H1 (cell line): ENCODE measurements around the gene CDH12. TPM values are rescaled to one million over a fixed set of nuclear protein-coding genes. Genes with fewer than 3 reads are reported as not detected.

Experiments
- CTCF ChIA-PET: fragments of 300-600 bp; sonication (Branson Sonifier 250); formaldehyde crosslinking; loops from one replicate; lab custom pipeline; 2021; ENCODE audit not compliant: partially characterized antibody; lab: Charles Lee
- POLR2A ChIA-PET: fragments of 300-600 bp; sonication (Branson Sonifier 250); formaldehyde crosslinking; loops from one replicate; lab custom pipeline; 2021; ENCODE audit warnings: inconsistent platforms; ENCODE audit not compliant: partially characterized antibody; lab: Charles Lee
- DNase-seq, 2 experiments: peaks; one replicate each; pipeline versions ENCODE4 v3.0.0 to v3.0.0-alpha.2; 2010 to 2022; ENCODE audit warnings: low spot score in 2 of 2, low read depth in 1 of 2, mixed read lengths in 1 of 2
- FAIRE-seq: peaks from 2 replicates; lab custom pipeline; 2011; peaks lifted over from hg19 to GRCh38; lab: Jason Lieb, UNC
- H2AFZ ChIP-seq: 2 replicates; pipeline ENCODE4 v1.8.1; 2012; ENCODE audit warnings: low read length, inconsistent platforms
- H2AK5ac ChIP-seq: 2 replicates; pipeline ENCODE4 v1.6.1; 2013; ENCODE audit warnings: low read depth, low read length
- H2BK120ac ChIP-seq: replicated peaks from 2 replicates; pipeline ENCODE3; 2013; ENCODE audit warnings: low read depth, low read length, inconsistent platforms
- H2BK12ac ChIP-seq: 2 replicates; pipeline ENCODE4 v1.6.1; 2013; ENCODE audit warnings: low read depth, low read length
- H2BK15ac ChIP-seq: 2 replicates; pipeline ENCODE4 v1.6.1; 2013; ENCODE audit warnings: low read length
- H2BK20ac ChIP-seq: 2 replicates; pipeline ENCODE4 v1.6.1; 2013; ENCODE audit warnings: low read length
- H2BK5ac ChIP-seq: 2 replicates; pipeline ENCODE4 v1.6.1; 2013; ENCODE audit warnings: low read depth, low read length
- H3K14ac ChIP-seq: 2 replicates; pipeline ENCODE4 v1.6.1; 2013; ENCODE audit warnings: inconsistent platforms; ENCODE audit not compliant: insufficient read length
- H3K18ac ChIP-seq: 2 replicates; pipeline ENCODE4 v1.6.1; 2013; ENCODE audit warnings: low read length; ENCODE audit errors: extremely low read depth
- H3K23ac ChIP-seq: 2 replicates; pipeline ENCODE4 v1.6.1; 2013; ENCODE audit warnings: inconsistent platforms; ENCODE audit not compliant: insufficient read length
- H3K23me2 ChIP-seq: 2 replicates; pipeline ENCODE4 v1.6.1; 2013; ENCODE audit warnings: low read depth, low read length
- H3K27ac ChIP-seq: 2 replicates; pipeline ENCODE4 v1.6.1; 2011; ENCODE audit warnings: low read depth, low read length, inconsistent platforms
- H3K27me3 ChIP-seq, 4 experiments: replicated peaks in 1 of 4; 1 replicate in 1 of 4; 2 replicates in 3 of 4; pipeline versions ENCODE4 v1.6.1 to v1.8.1; 2011 to 2013; ENCODE audit warnings: low read length in 3 of 4, mild to moderate bottlenecking in 3 of 4, inconsistent platforms in 2 of 4, mixed read lengths in 2 of 4, moderate library complexity in 1 of 4; ENCODE audit not compliant: control insufficient read depth in 3 of 4, insufficient read depth in 3 of 4; ENCODE audit errors: extremely low read depth in 1 of 4
- H3K36me3 ChIP-seq, 4 experiments: 2 replicates each; pipeline versions ENCODE4 v1.6.1 to v1.8.1; 2011 to 2013; ENCODE audit warnings: mild to moderate bottlenecking in 4 of 4, low read length in 3 of 4, moderate library complexity in 2 of 4, control low read depth in 1 of 4, inconsistent platforms in 1 of 4; ENCODE audit not compliant: insufficient read depth in 4 of 4, control insufficient read depth in 2 of 4
- H3K4ac ChIP-seq: replicated peaks from 2 replicates; pipeline ENCODE3; 2013; ENCODE audit warnings: low read length, low read depth, mixed read lengths, inconsistent platforms; ENCODE audit not compliant: insufficient read length
- H3K4me1 ChIP-seq, 4 experiments: replicated peaks in 1 of 4; 1 replicate in 1 of 4; 2 replicates in 3 of 4; pipeline versions ENCODE4 v1.6.1 to v1.8.1; 2011 to 2013; ENCODE audit warnings: low read length in 3 of 4, inconsistent platforms in 2 of 4, mixed read lengths in 1 of 4; ENCODE audit not compliant: insufficient read depth in 4 of 4, control insufficient read depth in 3 of 4
- H3K4me2 ChIP-seq, 2 experiments: 2 replicates each; pipeline versions ENCODE4 v1.6.1 to v1.8.1; 2011 to 2013; ENCODE audit warnings: low read depth in 2 of 2, low read length in 2 of 2, control low read depth in 1 of 2, inconsistent platforms in 1 of 2, mild to moderate bottlenecking in 1 of 2; ENCODE audit not compliant: insufficient read depth in 1 of 2
- H3K4me3 ChIP-seq, 4 experiments: fragments of 200-600, 300-600 bp in 1 of 4; sonication (generic), shearing (Covaris generic), sonication (Bioruptor Twin) in 1 of 4; 2 replicates each; pipeline versions ENCODE4 v1.5.1 to v1.8.1; 2011 to 2016; ENCODE audit warnings: low read length in 4 of 4, low read depth in 3 of 4, control low read depth in 2 of 4, inconsistent platforms in 2 of 4, mild to moderate bottlenecking in 2 of 4, mixed read lengths in 1 of 4, moderate library complexity in 1 of 4; ENCODE audit not compliant: insufficient read depth in 2 of 4; ENCODE audit errors: extremely low read depth in 1 of 4
- H3K56ac ChIP-seq: replicated peaks from 2 replicates; pipeline ENCODE3; 2013; ENCODE audit warnings: low read depth, mild to moderate bottlenecking, mixed read lengths, low read length, inconsistent platforms; ENCODE audit not compliant: insufficient read length
- H3K79me1 ChIP-seq: 2 replicates; pipeline ENCODE4 v1.6.1; 2013; ENCODE audit warnings: low read depth, low read length, control low read depth
- H3K79me2 ChIP-seq, 2 experiments: 2 replicates each; pipeline versions ENCODE4 v1.6.1 to v1.8.1; 2012 to 2013; ENCODE audit warnings: low read length in 2 of 2, mild to moderate bottlenecking in 2 of 2, inconsistent platforms in 1 of 2; ENCODE audit not compliant: insufficient read depth in 2 of 2, control insufficient read depth in 1 of 2
- H3K9ac ChIP-seq, 4 experiments: replicated peaks in 1 of 4; 1 replicate in 1 of 4; 2 replicates in 3 of 4; pipeline versions ENCODE4 v1.6.1 to v1.8.1; 2011 to 2013; ENCODE audit warnings: low read depth in 3 of 4, low read length in 3 of 4, control low read depth in 2 of 4, mild to moderate bottlenecking in 2 of 4, moderate library complexity in 2 of 4, inconsistent platforms in 1 of 4; ENCODE audit errors: extremely low read depth in 1 of 4
- H3K9me3 ChIP-seq, 2 experiments: 2 replicates each; pipeline versions ENCODE4 v1.6.1 to v1.8.1; 2012 to 2013; ENCODE audit warnings: mild to moderate bottlenecking in 2 of 2, moderate library complexity in 2 of 2, control low read depth in 1 of 2, inconsistent platforms in 1 of 2, low read depth in 1 of 2, low read length in 1 of 2, mixed read lengths in 1 of 2; ENCODE audit not compliant: insufficient read depth in 2 of 2
- H4K20me1 ChIP-seq, 2 experiments: replicated peaks in 1 of 2; 2 replicates each; pipeline versions ENCODE3 to v1.8.1; 2011 to 2013; ENCODE audit warnings: inconsistent platforms in 2 of 2, low read length in 2 of 2, mild to moderate bottlenecking in 1 of 2; ENCODE audit not compliant: insufficient read depth in 2 of 2, control insufficient read depth in 1 of 2
- H4K5ac ChIP-seq: 2 replicates; pipeline ENCODE4 v1.6.1; 2013; ENCODE audit warnings: low read length, low read depth, mixed read lengths, inconsistent platforms; ENCODE audit not compliant: insufficient read length
- H4K8ac ChIP-seq: 2 replicates; pipeline ENCODE4 v1.8.0; 2013; ENCODE audit warnings: mild to moderate bottlenecking, moderate library complexity, low read length, inconsistent platforms; ENCODE audit not compliant: insufficient read depth; ENCODE audit errors: extremely low read depth
- H4K91ac ChIP-seq: replicated peaks from 2 replicates; pipeline ENCODE3; 2013; ENCODE audit warnings: low read length, mixed read lengths, inconsistent platforms; ENCODE audit not compliant: insufficient read length
- CREB1 ChIP-seq: IDR thresholded peaks from 2 replicates; pipeline ENCODE4 v1.6.1; 2012; ENCODE audit warnings: inconsistent platforms
- HDAC6 ChIP-seq: IDR thresholded peaks from one replicate; pipeline ENCODE4 v1.7.1; 2012; ENCODE audit warnings: low read depth, mild to moderate bottlenecking, inconsistent platforms, low read length, moderate library complexity
- MAFK ChIP-seq: IDR thresholded peaks from 2 replicates; pipeline ENCODE4 v1.6.1; 2012; ENCODE audit warnings: low read depth, mild to moderate bottlenecking, improper control_type of control experiment, low read length
- RNF2 ChIP-seq: fragments of 200-900, 300-1000 bp; sonication (generic); IDR thresholded peaks from 2 replicates; pipeline ENCODE4 v1.7.1; 2016; ENCODE audit warnings: borderline replicate concordance, low read depth, mild to moderate bottlenecking, antibody characterized with exemption, low read length; ENCODE audit not compliant: poor library complexity, severe bottlenecking; ENCODE audit errors: missing control alignments
- WGBS, 2 experiments: shearing (Covaris generic) in 1 of 2; methylation state at CpG; one replicate each; pipeline versions ENCODE4 v1.1.6 to v1.1.7; 2013 to 2015; ENCODE audit warnings: low lambda C conversion rate in 2 of 2, mixed read lengths in 2 of 2, inconsistent platforms in 1 of 2, low coverage in 1 of 2, missing lambda C conversion rate in 1 of 2; ENCODE audit not compliant: insufficient replicate concordance in 2 of 2, insufficient coverage in 1 of 2, insufficient read length in 1 of 2; ENCODE audit errors: extremely low coverage in 1 of 2, missing lambda C conversion rate in 1 of 2; 5-methylcytosine and 5-hydroxymethylcytosine counted together
- polyA plus RNA-seq, 7 experiments: library from polyadenylated mRNA; depleted of rRNA in 3 of 7; stranded (reverse) in 5 of 7; unstranded in 2 of 7; fragments of >200 nt in 5 of 7; fragments of 200-250 nt in 2 of 7; gene quantifications; 1 replicate in 5 of 7; 2 replicates in 1 of 7; 4 replicates in 1 of 7; pipeline versions ENCODE4 v1.2.1 to v1.2.3, GENCODE V29; 2011 to 2013; ENCODE audit warnings: missing spikeins in 2 of 7, mixed read lengths in 2 of 7
- total RNA-seq: library from RNA; stranded (reverse); fragmentation: NEBNext Ultra II Directional; extraction: Animal tissue kit (Norgen Biotek cat#: 25700); gene quantifications from 2 replicates; pipeline ENCODE4 v1.2.1, GENCODE V29; 2021

Gene CDH12
- total and polyA plus RNA-seq, 2 of the 8 experiments (the other 6 are each of a cell fraction or from before 2014, with no cell fraction given) = 0.03 TPM; not detected in 1

DNA sequence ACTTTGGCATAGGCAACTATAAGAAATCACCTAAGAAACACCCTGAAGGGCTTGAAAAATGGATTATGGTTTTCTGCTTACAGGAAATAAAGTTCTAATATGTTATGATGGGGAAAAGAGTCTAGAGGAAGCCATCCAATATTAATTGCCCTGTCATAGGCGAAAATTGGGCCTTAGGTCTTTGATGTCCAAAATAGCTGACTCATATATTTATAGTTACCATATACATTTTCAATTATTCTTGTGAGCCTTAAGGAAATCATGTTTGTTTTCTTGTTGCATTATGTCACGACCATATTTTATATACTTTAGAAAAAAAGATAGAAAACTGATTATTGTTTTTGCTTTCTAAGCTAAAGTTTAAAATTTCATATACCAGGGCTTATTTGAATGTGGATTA, 509.1 kb downstream of the CDH12 start:
- FAIRE-seq = no peak
- no peak overlapping the region for H3K18ac ChIP-seq
- 84% methylated on average over 2 of the region's 2 CpGs; no CpG with 5 or more reads in 1 of the 2 experiments for WGBS, 2 experiments
- no peak overlapping the region for H4K8ac ChIP-seq
- no peak overlapping the region for H3K4me3 ChIP-seq
- H3K27me3 ChIP-seq = no peaks in the 10 kb centered on the region
- no peaks in the 10 kb centered on the region for H3K9me3 ChIP-seq
- H2BK120ac ChIP-seq = no peak overlapping the region
- no peak overlapping the region for H2BK12ac ChIP-seq
- no peak overlapping the region for H2BK15ac ChIP-seq
- no peaks in the 10 kb centered on the region for H4K20me1 ChIP-seq
- no peak overlapping the region for H3K4me2 ChIP-seq
- H3K36me3 ChIP-seq = no peaks in the 10 kb centered on the region
- CTCF ChIA-PET = interaction anchor here (0.7 kb wide), 1 partner anchor 365 kb away, joined by 3 read pairs; no protein-coding TSS in a partner anchor
- no peaks in the 10 kb centered on the region for H3K4me1 ChIP-seq
- no peak overlapping the region for H3K14ac ChIP-seq
- no peak overlapping the region for H3K27ac ChIP-seq
- H3K23me2 ChIP-seq = no peaks in the 10 kb centered on the region; the same call in 1 of the 2 replicates
- no peak overlapping the region for H2BK5ac ChIP-seq
- DNase-seq = no peak
- no peak overlapping the region for H2BK20ac ChIP-seq
- TF ChIP-seq RNF2 (no peak), CREB1 (no peak), MAFK (0 out of 2 replicates have a peak, but pooled peaks have one; percentile 7), HDAC6 (no peak)
- TF ChIP-seq, all 59 proteins: peak for 1
- POLR2A ChIA-PET = no interaction called here
- H4K91ac ChIP-seq = no peak overlapping the region
- H3K23ac ChIP-seq = no peak overlapping the region
- H3K56ac ChIP-seq = no peak overlapping the region
- H2AFZ ChIP-seq = no peak overlapping the region
- no peak overlapping the region for H2AK5ac ChIP-seq
- no peaks in the 10 kb centered on the region for H3K79me1 ChIP-seq
- H4K5ac ChIP-seq = no peak overlapping the region
- no peak overlapping the region for H3K9ac ChIP-seq
- no peak overlapping the region for H3K4ac ChIP-seq
- no peaks in the 10 kb centered on the region for H3K79me2 ChIP-seq
